ENCODE measurements around the gene NEMP1.
A peak's percentile ranks its signal among the peaks of the same experiment; 100 is the strongest.

NEMP1 gene

GRCh38 chr12:57106021-57106708, 27.6 kb upstream of the NEMP1 start:
- Histone ChIP-seq H3K27me3 (no peaks in the 10 kb centered on the region), H3K4me1 (peaks cover 8% of the 10 kb centered on the region), H3K9me3 (no peaks in the 10 kb centered on the region), H3K36me3 (no peaks in the 10 kb centered on the region), H3K4me3 (ENCODE audit: low read depth, low read length) (no peak overlapping the region)
- no peak for TF ChIP-seq CTCF (IDR thresholded peaks at IDR 0.05; ENCODE audit: low read depth, low read length)
- no peak for DNase-seq

GRCh38 chr12:57105011-57105753, 26.6 kb upstream of the NEMP1 start:
- peaks cover 6% of the 10 kb centered on the region; the same call in 1 of the 2 replicates for H3K4me1 ChIP-seq
- no peaks in the 10 kb centered on the region for H3K27me3 ChIP-seq
- DNase-seq, result no peak
- no peak for TF ChIP-seq CTCF (IDR thresholded peaks at IDR 0.05; ENCODE audit: low read depth, low read length)
- H3K36me3 ChIP-seq, result no peaks in the 10 kb centered on the region
- no peaks in the 10 kb centered on the region for H3K9me3 ChIP-seq
- H3K4me3 ChIP-seq (ENCODE audit: low read depth, low read length), result no peak overlapping the region

- TF ChIP-seq CTCF (IDR thresholded peaks at IDR 0.05; ENCODE audit: low read depth, low read length), result no peak
- no peaks in the 10 kb centered on the region for H3K27me3 ChIP-seq
- H3K4me3 ChIP-seq (ENCODE audit: low read depth, low read length), result no peak overlapping the region
- no peak for DNase-seq
- no peaks in the 10 kb centered on the region for H3K36me3 ChIP-seq
- peaks cover 6% of the 10 kb centered on the region; the same call in 1 of the 2 replicates for H3K4me1 ChIP-seq
- H3K9me3 ChIP-seq, result no peaks in the 10 kb centered on the region
Observed at GRCh38 chr12:57104292-57104910, 25.8 kb upstream of the NEMP1 start.

GRCh38 chr12:57103856-57104255, 25.3 kb upstream of the NEMP1 start:
- H3K27me3 ChIP-seq, result no peaks in the 10 kb centered on the region
- no peaks in the 10 kb centered on the region for H3K36me3 ChIP-seq

GRCh38 chr12:57101892-57102695, 23.5 kb upstream of the NEMP1 start:
- Histone ChIP-seq H3K36me3 (no peaks in the 10 kb centered on the region), H3K27me3 (no peaks in the 10 kb centered on the region), H3K4me1 (peaks cover 6% of the 10 kb centered on the region; the same call in 1 of the 2 replicates), H3K4me3 (ENCODE audit: low read depth, low read length) (no peak overlapping the region), H3K9me3 (no peaks in the 10 kb centered on the region)
- peak; percentile 64 for DNase-seq
- TF ChIP-seq CTCF (IDR thresholded peaks at IDR 0.05; ENCODE audit: low read depth, low read length), result peak; percentile 14; the same call in 1 of the 2 replicates

More at GRCh38 chr12:57103856-57104255, 25.3 kb upstream of the NEMP1 start:
- no peak for TF ChIP-seq CTCF (IDR thresholded peaks at IDR 0.05; ENCODE audit: low read depth, low read length)
- no peaks in the 10 kb centered on the region for H3K9me3 ChIP-seq
- peak; percentile 15 for DNase-seq
- H3K4me3 ChIP-seq (ENCODE audit: low read depth, low read length), result no peak overlapping the region
- H3K4me1 ChIP-seq, result peaks cover 6% of the 10 kb centered on the region; the same call in 1 of the 2 replicates
